ENCODE measurements around the gene SPACA6.

Gene SPACA6

GRCh38 chr19:51695702-51696315, 2.7 kb downstream of the SPACA6 start:
- H3K4me1 ChIP-seq (ENCODE audit: control insufficient read depth in 1 of 2, insufficient read depth in 2 of 2, low read length in 2 of 2), result peaks cover 0 to 4% of the 10 kb centered on the region in 2 donors
- H3K36me3 ChIP-seq (ENCODE audit: control insufficient read depth in 1 of 2, insufficient read depth in 2 of 2, low read length in 2 of 2), result peaks cover 6 to 15% of the 10 kb centered on the region in 2 donors

DNA sequence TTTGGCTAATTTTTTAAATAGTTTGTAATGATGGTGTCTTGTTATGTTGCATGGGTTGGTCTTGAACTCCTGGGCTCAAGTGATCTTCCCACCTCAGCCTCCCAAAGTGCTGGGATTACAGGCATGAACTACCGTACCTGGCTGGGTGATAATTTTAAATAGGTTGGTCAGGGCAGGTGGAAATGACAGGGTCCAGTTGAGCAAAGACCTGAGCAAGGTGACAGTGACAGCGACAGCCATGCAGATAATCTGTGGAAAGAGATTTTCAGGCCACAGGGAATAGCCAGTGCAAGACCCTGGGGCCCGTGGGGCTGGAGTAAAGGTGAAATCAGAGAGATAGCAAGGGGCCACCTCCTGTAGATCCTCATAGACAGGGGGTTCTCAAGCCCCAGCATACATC, 3.5 kb downstream of the SPACA6 start:
- Histone ChIP-seq H3K27ac (ENCODE audit: low read depth, low read length) (no peak overlapping the region), H3K9me3 (ENCODE audit: control insufficient read depth in 1 of 2, low read length in 2 of 2) (no peaks in the 10 kb centered on the region), H3K9ac (ENCODE audit: low read depth in 1 of 2, low read length in 2 of 2) (no peak overlapping the region), H3K27me3 (ENCODE audit: control insufficient read depth in 1 of 2, insufficient read depth in 2 of 2, low read length in 2 of 2) (no peaks in the 10 kb centered on the region), H3K4me1 (ENCODE audit: control insufficient read depth in 1 of 2, insufficient read depth in 2 of 2, low read length in 2 of 2) (peaks cover 0 to 4% of the 10 kb centered on the region in 2 donors), H3K36me3 (ENCODE audit: control insufficient read depth in 1 of 2, insufficient read depth in 2 of 2, low read length in 2 of 2) (peaks cover 6 to 15% of the 10 kb centered on the region in 2 donors), H3K4me3 (ENCODE audit: low read depth in 1 of 2, low read length in 2 of 2) (no peak overlapping the region)

More at GRCh38 chr19:51695702-51696315, 2.7 kb downstream of the SPACA6 start:
- no peaks in the 10 kb centered on the region for H3K9me3 ChIP-seq (ENCODE audit: control insufficient read depth in 1 of 2, low read length in 2 of 2)
- no peak overlapping the region for H3K4me3 ChIP-seq (ENCODE audit: low read depth in 1 of 2, low read length in 2 of 2)
- no peak overlapping the region for H3K27ac ChIP-seq (ENCODE audit: low read depth, low read length)
- H3K9ac ChIP-seq (ENCODE audit: low read depth in 1 of 2, low read length in 2 of 2), result no peak overlapping the region
- no peaks in the 10 kb centered on the region for H3K27me3 ChIP-seq (ENCODE audit: control insufficient read depth in 1 of 2, insufficient read depth in 2 of 2, low read length in 2 of 2)

- Histone ChIP-seq H3K4me1 (ENCODE audit: control insufficient read depth in 1 of 2, insufficient read depth in 2 of 2, low read length in 2 of 2) (peaks cover 0 to 2% of the 10 kb centered on the region in 2 donors), H3K9ac (ENCODE audit: low read depth in 1 of 2, low read length in 2 of 2) (no peak overlapping the region), H3K27me3 (ENCODE audit: control insufficient read depth in 1 of 2, insufficient read depth in 2 of 2, low read length in 2 of 2) (no peaks in the 10 kb centered on the region), H3K9me3 (ENCODE audit: control insufficient read depth in 1 of 2, low read length in 2 of 2) (no peaks in the 10 kb centered on the region), H3K36me3 (ENCODE audit: control insufficient read depth in 1 of 2, insufficient read depth in 2 of 2, low read length in 2 of 2) (peaks cover 6 to 15% of the 10 kb centered on the region in 2 donors), H3K4me3 (ENCODE audit: low read depth in 1 of 2, low read length in 2 of 2) (no peak overlapping the region), H3K27ac (ENCODE audit: low read depth, low read length) (no peak overlapping the region)
These were observed 4.1 kb downstream of the SPACA6 start for GRCh38 chr19:51697169-51697776.

- Histone ChIP-seq H3K27me3 (ENCODE audit: control insufficient read depth in 1 of 2, insufficient read depth in 2 of 2, low read length in 2 of 2) (peaks cover 0 to 9% of the 10 kb centered on the region in 2 donors), H3K36me3 (ENCODE audit: control insufficient read depth in 1 of 2, insufficient read depth in 2 of 2, low read length in 2 of 2) (peaks cover 6 to 15% of the 10 kb centered on the region in 2 donors), H3K4me3 (ENCODE audit: low read depth in 1 of 2, low read length in 2 of 2) (no peak overlapping the region), H3K9ac (ENCODE audit: low read depth in 1 of 2, low read length in 2 of 2) (no peak overlapping the region), H3K9me3 (ENCODE audit: control insufficient read depth in 1 of 2, low read length in 2 of 2) (no peaks in the 10 kb centered on the region), H3K27ac (ENCODE audit: low read depth, low read length) (no peak overlapping the region), H3K4me1 (ENCODE audit: control insufficient read depth in 1 of 2, insufficient read depth in 2 of 2, low read length in 2 of 2) (peaks cover 4 to 11% of the 10 kb centered on the region in 2 donors)
These were observed 5.2 kb downstream of the SPACA6 start for GRCh38 chr19:51698296-51698695.

DNA sequence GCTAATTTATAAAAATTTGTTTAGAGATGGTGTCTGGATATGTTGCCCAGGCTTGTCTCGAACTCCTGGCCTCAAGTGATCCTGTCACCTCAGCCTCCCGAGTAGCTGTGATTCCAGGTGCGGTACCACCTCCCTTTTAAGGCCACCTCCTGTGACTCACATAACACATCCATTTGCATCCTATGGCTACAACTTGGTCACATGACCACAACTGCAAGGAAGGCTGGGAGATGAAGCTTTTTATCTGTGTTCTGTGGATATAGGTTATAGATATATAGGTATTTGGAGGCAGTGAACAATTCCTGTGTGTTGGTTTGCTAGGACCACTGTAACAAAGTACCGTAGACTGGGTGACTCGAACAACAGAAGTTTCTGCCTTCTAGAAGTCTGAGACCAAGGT, 6.0 kb downstream of the SPACA6 start:
- Histone ChIP-seq H3K4me1 (ENCODE audit: control insufficient read depth in 1 of 2, insufficient read depth in 2 of 2, low read length in 2 of 2) (peaks cover 7 to 15% of the 10 kb centered on the region in 2 donors), H3K9me3 (ENCODE audit: control insufficient read depth in 1 of 2, low read length in 2 of 2) (no peaks in the 10 kb centered on the region), H3K27me3 (ENCODE audit: control insufficient read depth in 1 of 2, insufficient read depth in 2 of 2, low read length in 2 of 2) (peaks cover 0 to 9% of the 10 kb centered on the region in 2 donors), H3K4me3 (ENCODE audit: low read depth in 1 of 2, low read length in 2 of 2) (no peak overlapping the region), H3K9ac (ENCODE audit: low read depth in 1 of 2, low read length in 2 of 2) (no peak overlapping the region), H3K36me3 (ENCODE audit: control insufficient read depth in 1 of 2, insufficient read depth in 2 of 2, low read length in 2 of 2) (peaks cover 6 to 14% of the 10 kb centered on the region in 2 donors), H3K27ac (ENCODE audit: low read depth, low read length) (no peak overlapping the region)

GRCh38 chr19:51701468-51702100, 8.5 kb downstream of the SPACA6 start:
- no peaks in the 10 kb centered on the region for H3K9me3 ChIP-seq (ENCODE audit: control insufficient read depth in 1 of 2, low read length in 2 of 2)
- peaks cover 3 to 6% of the 10 kb centered on the region in 2 donors for H3K36me3 ChIP-seq (ENCODE audit: control insufficient read depth in 1 of 2, insufficient read depth in 2 of 2, low read length in 2 of 2)
- no peak overlapping the region for H3K27ac ChIP-seq (ENCODE audit: low read depth, low read length)
- no peak overlapping the region for H3K4me3 ChIP-seq (ENCODE audit: low read depth in 1 of 2, low read length in 2 of 2)
- no peak overlapping the region for H3K9ac ChIP-seq (ENCODE audit: low read depth in 1 of 2, low read length in 2 of 2)
- H3K27me3 ChIP-seq (ENCODE audit: control insufficient read depth in 1 of 2, insufficient read depth in 2 of 2, low read length in 2 of 2), result peaks cover 0 to 9% of the 10 kb centered on the region in 2 donors
- peaks cover 13 to 23% of the 10 kb centered on the region in 2 donors for H3K4me1 ChIP-seq (ENCODE audit: control insufficient read depth in 1 of 2, insufficient read depth in 2 of 2, low read length in 2 of 2)

GRCh38 chr19:51702103-51702824, 9.1 kb downstream of the SPACA6 start:
- Histone ChIP-seq H3K36me3 (ENCODE audit: control insufficient read depth in 1 of 2, insufficient read depth in 2 of 2, low read length in 2 of 2) (peaks cover 3 to 6% of the 10 kb centered on the region in 2 donors), H3K9ac (ENCODE audit: low read depth in 1 of 2, low read length in 2 of 2) (no peak overlapping the region), H3K27ac (ENCODE audit: low read depth, low read length) (peak overlapping the region; percentile 25)

GRCh38 chr19:51702825-51703574, 9.9 kb downstream of the SPACA6 start:
- peak overlapping the region; percentile 25 for H3K27ac ChIP-seq (ENCODE audit: low read depth, low read length)
- peaks cover 0 to 9% of the 10 kb centered on the region in 2 donors for H3K27me3 ChIP-seq (ENCODE audit: control insufficient read depth in 1 of 2, insufficient read depth in 2 of 2, low read length in 2 of 2)
- peaks cover 13 to 23% of the 10 kb centered on the region in 2 donors for H3K4me1 ChIP-seq (ENCODE audit: control insufficient read depth in 1 of 2, insufficient read depth in 2 of 2, low read length in 2 of 2)
- H3K9me3 ChIP-seq (ENCODE audit: control insufficient read depth in 1 of 2, low read length in 2 of 2), result no peaks in the 10 kb centered on the region
- peaks cover 0 to 3% of the 10 kb centered on the region in 2 donors for H3K36me3 ChIP-seq (ENCODE audit: control insufficient read depth in 1 of 2, insufficient read depth in 2 of 2, low read length in 2 of 2)
- H3K9ac ChIP-seq (ENCODE audit: low read depth in 1 of 2, low read length in 2 of 2), result no peak overlapping the region
- H3K4me3 ChIP-seq (ENCODE audit: low read depth in 1 of 2, low read length in 2 of 2), result peak overlapping the region; percentile 93

More at GRCh38 chr19:51702103-51702824, 9.1 kb downstream of the SPACA6 start:
- Histone ChIP-seq H3K27me3 (ENCODE audit: control insufficient read depth in 1 of 2, insufficient read depth in 2 of 2, low read length in 2 of 2) (peaks cover 0 to 9% of the 10 kb centered on the region in 2 donors), H3K9me3 (ENCODE audit: control insufficient read depth in 1 of 2, low read length in 2 of 2) (no peaks in the 10 kb centered on the region), H3K4me3 (ENCODE audit: low read depth in 1 of 2, low read length in 2 of 2) (peak overlapping the region; percentile 93), H3K4me1 (ENCODE audit: control insufficient read depth in 1 of 2, insufficient read depth in 2 of 2, low read length in 2 of 2) (peaks cover 13 to 23% of the 10 kb centered on the region in 2 donors)

DNA sequence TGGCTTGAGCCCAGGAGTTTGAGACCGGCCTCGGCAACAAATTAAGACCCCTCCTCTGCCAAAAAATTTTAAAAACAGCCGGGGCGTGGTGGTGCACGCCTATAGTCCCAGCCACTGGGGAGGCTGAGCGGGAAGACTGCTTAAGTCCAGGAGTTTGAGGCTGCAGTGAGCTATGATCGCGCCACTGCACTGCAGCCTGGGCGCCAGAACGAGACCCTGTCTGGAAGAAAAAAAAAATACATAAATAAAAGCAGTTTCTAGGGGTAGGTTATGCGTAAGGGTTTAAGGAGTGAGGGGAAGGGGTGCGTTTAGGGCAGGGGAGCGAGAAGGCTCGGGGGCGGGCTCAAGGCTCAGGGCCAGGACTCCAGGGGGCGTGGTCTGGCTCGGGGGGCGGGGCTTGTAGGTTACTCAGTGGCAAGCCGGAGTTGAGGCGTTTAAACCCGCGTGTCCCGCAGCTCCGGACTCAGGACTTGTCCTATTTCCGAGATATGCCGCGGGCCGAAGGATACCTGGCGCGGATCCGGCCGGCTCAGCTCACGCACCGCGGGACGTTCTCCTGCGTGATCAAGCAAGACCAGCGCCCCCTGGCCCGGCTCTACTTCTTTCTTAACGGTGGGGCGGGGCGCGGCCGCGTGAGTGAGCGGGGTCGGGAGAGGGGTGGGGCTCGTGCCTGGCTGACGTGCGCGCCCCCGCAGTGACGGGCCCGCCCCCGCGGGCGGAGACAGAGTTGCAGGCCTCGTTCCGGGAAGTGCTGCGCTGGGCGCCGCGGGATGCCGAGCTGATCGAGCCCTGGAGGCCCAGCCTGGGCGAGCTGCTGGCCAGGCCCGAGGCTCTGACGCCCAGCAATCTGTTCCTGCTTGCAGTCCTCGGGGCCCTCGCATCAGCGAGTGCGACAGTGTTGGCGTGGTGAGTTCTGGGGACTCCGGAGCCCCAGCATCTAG, 10.7 kb downstream of the SPACA6 start:
- peak overlapping the region; percentile 91 to 92 for H3K9ac ChIP-seq (ENCODE audit: low read depth in 1 of 2, low read length in 2 of 2)
- peaks cover 0 to 9% of the 10 kb centered on the region in 2 donors for H3K27me3 ChIP-seq (ENCODE audit: control insufficient read depth in 1 of 2, insufficient read depth in 2 of 2, low read length in 2 of 2)
- H3K9me3 ChIP-seq (ENCODE audit: control insufficient read depth in 1 of 2, low read length in 2 of 2), result no peaks in the 10 kb centered on the region
- peak overlapping the region; percentile 78 for H3K27ac ChIP-seq (ENCODE audit: low read depth, low read length)
- no peaks in the 10 kb centered on the region for H3K36me3 ChIP-seq (ENCODE audit: control insufficient read depth in 1 of 2, insufficient read depth in 2 of 2, low read length in 2 of 2)
- peak overlapping the region; percentile 93 for H3K4me3 ChIP-seq (ENCODE audit: low read depth in 1 of 2, low read length in 2 of 2)
- peaks cover 13 to 23% of the 10 kb centered on the region in 2 donors for H3K4me1 ChIP-seq (ENCODE audit: control insufficient read depth in 1 of 2, insufficient read depth in 2 of 2, low read length in 2 of 2)
